NCI-H2171 treated with DMSO at 0.1 percent for 48 hours (cell line): ENCODE data around the gene RPGRIP1.
"Not testable (repeated sequence)": the region's sequence is repeated elsewhere in the genome, so short reads cannot be mapped to it uniquely, and the experiment has no call there.

ENCODE experiments used
- DNase-seq: peaks from one replicate; lab custom pipeline; 2025; lab: John Stamatoyannopoulos, UW

RPGRIP1 gene

DNA sequence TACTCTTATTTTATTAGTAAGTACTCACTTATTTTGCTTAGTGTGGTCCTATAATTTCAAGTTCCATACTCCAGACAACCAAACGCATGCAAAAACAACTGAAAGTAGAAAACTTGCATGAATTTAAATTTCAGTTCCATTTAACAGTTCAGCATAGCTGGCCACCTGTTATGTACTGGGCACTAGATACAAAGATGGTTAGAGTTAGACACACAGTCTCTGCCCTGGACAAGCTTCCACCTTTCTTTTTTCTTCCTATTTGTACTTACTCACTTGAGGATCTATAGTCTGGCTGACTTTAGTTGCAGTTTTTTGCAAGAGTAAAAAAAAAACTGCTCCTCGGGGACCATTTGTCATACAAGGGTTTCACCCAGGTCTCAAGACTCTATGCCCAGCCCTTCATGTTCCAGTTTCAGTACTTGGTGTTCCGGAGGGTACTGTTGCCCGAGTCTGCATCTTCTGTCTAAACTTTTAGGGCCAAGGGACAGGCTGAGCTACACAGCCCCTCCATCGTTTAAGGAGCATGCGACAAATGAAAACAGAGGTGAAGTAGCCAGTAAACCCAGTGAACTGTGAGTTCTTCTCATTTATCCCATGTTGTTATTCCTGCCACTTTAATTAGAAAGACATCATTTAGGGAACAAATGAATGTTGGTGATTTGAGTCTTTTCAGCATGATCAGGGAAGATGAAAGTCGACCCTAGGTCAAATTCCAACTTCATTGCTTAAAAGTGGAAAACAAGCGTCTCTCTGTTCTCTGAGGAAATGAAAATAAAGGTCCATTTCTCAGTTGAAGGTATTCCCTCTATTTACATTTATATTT lies 22.3 kb downstream of the RPGRIP1 start:
- no peak for DNase-seq

GRCh38 chr14:21302836-21303140 lies 22.9 kb downstream of the RPGRIP1 start:
- not testable (repeated sequence) for DNase-seq

DNA sequence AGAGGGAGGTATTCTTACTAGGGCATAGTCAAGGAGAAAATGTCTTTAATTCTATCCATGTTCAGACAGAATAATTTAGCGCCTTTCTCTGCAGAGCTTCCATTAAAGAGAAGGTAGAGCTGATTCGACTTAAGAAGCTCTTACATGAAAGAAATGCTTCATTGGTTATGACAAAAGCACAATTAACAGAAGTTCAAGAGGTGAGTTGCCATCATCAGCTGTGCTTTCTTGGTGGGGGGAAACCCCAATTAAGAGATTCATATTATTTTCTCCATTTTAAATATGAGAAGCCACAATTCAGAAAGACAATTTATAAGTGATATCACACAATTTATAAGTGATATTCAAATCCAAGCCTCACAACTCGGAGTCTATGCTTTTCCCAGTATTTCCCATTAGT lies 27.8 kb downstream of the RPGRIP1 start:
- DNase-seq: no peak

DNA sequence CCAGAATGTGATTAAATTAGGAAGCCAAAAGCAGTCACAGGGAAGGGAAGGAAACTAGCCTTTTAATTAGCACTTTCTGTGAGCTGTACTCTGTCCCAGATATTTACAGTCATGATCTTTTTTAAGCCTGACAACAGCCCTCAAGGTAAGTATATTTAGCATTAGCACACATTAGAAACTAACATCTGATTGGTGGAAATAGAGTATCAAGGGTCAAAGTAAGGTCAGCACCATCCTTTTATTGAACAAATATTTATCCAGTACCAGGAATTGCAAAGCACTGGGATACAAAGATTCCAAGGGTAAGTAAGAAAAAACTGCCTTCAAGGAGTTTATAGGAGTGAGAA lies 28.2 kb downstream of the RPGRIP1 start:
- no peak for DNase-seq

DNA sequence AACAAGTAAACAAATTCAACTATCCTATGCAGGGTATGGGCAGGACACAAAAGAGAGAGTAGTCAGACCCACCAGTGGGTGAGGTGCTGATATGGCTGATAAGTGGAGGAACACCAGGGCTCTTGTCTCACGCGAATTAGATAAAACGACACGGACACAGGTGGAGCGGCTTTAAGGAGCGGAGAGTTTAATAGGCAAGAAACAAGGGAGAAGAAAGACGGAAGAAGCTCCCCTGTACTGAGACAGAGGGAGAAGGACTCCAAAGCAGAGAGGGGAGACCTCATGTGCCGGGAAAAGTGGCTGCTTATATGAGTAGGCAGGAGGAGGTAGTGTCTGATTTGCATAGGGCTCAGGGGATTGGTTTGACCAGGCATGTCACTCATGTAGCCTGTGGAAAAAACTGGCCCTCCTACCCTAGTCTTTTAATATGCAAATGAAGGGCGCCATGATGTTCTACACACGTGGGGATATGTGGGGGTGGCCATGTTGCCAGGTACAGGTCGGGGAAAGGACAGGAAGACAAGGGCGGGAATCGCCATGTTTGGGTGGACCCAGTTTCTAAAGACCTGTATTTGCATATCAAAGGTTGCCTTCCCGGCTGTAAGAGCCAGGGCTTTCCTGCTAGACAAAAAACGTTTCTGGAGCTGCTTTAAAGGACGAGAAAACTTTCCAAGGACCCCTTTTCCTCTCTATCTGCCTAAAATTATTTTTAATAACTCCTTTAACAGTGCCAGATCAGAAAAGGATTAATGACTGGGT lies 28.8 kb downstream of the RPGRIP1 start:
- peak; percentile 100 for DNase-seq

DNA sequence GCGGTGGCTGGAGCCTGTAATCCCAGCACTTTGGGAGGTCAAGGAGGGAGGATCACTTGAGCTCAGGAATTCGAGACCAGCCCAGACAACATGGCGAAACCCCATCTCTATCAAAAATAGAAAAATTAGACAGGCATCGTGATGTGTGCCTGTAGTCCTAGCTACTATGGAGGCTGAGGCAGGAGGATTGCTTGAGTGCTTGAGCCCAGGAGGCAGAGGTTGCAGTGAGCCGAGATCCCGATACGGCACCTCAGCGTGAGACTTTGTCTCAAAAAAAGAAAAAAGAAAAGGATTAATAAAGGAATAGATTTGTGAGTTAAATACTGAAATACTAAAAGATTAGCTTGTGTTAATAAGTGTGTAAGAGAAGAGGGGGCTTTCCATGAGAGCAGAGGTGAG lies 29.4 kb downstream of the RPGRIP1 start:
- DNase-seq: no peak

DNA sequence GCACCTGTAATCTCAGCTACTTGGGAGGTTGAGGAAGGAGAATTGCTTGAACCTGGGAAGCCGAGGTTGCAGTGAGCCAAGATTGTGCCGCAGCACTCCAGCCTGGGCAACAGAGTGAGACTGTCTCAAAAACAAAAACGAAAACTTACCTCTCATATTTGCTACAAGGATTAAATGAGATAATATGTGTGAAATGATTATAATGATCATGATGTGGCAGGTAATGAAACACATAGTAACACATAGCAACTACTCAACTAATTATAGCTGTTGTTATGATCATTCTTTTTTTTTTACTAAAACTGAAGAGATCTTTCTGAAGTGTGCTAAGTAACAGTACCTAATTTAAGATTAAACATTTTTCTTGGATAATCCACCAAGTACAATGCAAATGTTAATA lies 30.1 kb downstream of the RPGRIP1 start:
- no peak for DNase-seq

DNA sequence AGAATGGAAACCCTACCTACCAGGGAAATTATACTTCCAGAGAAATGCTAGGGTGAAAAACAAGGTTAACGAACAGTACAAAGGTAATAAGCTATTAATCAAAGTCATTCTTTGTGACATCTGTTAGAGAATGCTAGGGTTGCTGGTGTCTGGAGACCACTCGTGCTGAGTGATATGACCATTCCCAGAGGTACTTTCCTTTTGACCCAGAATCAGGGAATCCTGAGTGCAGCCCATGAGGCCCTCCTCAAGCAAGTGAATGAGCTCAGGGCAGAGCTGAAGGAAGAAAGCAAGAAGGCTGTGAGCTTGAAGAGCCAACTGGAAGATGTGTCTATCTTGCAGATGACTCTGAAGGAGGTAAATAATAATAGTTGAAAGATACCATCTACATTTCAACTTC lies 31.7 kb downstream of the RPGRIP1 start:
- DNase-seq: no peak

GRCh38 chr14:21313512-21313911 lies 33.6 kb downstream of the RPGRIP1 start:
- DNase-seq: no peak

- DNase-seq: no peak
Measured at GRCh38 chr14:21317398-21317797, 37.5 kb downstream of the RPGRIP1 start.

GRCh38 chr14:21320913-21321312 lies 41.0 kb downstream of the RPGRIP1 start:
- DNase-seq: no peak

- DNase-seq: no peak
Measured at GRCh38 chr14:21322716-21323115, 42.8 kb downstream of the RPGRIP1 start.

GRCh38 chr14:21326972-21327371 lies 47.1 kb downstream of the RPGRIP1 start:
- DNase-seq: no peak
